Right ventricle myocardium superior (tissue), 1 donor: ENCODE measurements around the gene TBC1D1. TPM values are rescaled to one million over a fixed set of nuclear protein-coding genes. Genes with fewer than 3 reads are reported as not detected.
"Not testable (repeated sequence)": the region's sequence is repeated elsewhere in the genome, so short reads cannot be mapped to it uniquely, and the experiment has no call there.

Experiments used
- ATAC-seq: fragments of 200-7000 bp; cut with Tn5 transposase; one replicate; pipeline ENCODE4 v1.9.1; 2020; ENCODE audit warnings: mild to moderate bottlenecking; ENCODE audit not compliant: poor library complexity
- DNase-seq: peaks from one replicate; pipeline ENCODE4 v3.0.0-alpha.2; 2020
- intact Hi-C: fragments of 100-400 bp; cut with DNase I; formaldehyde crosslinking; loops from one replicate; pipeline ENCODE4 v1.11.2; 2022
- total RNA-seq: library from RNA; stranded (reverse); fragmentation: NEBNext Ultra II Directional; extraction: Animal tissue kit (Norgen Biotek cat#: 25700); gene quantifications from one replicate; pipeline ENCODE4 v1.2.1, GENCODE V29; 2021
- donor health status: DM: no; HTN: yes; CAD: no; lungs with severe emphysema.

The TBC1D1 gene
- total RNA-seq, 1 donor from 2014 or later = 125 TPM

DNA sequence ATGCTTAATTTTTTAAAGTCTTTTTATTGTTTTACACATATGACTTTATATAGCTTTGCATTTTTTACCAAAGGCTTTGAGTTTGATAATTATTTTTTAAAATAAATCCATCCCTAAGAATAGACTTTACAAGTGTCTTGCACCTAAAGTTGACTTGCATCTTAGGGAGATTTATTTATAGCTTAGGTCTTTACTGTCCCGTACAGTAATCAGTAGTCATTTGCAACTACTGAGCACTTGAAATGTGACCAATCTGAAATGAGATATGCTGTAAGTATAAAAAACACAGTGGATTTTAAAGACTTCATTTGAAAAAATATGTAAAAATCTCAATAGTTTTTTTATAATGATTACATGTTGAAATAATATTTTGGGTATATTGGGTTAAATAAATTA lies 19.2 kb downstream of the TBC1D1 start:
- ATAC-seq (peak; percentile 59), DNase-seq (no peak)
- intact Hi-C loops = no loop called here

DNA sequence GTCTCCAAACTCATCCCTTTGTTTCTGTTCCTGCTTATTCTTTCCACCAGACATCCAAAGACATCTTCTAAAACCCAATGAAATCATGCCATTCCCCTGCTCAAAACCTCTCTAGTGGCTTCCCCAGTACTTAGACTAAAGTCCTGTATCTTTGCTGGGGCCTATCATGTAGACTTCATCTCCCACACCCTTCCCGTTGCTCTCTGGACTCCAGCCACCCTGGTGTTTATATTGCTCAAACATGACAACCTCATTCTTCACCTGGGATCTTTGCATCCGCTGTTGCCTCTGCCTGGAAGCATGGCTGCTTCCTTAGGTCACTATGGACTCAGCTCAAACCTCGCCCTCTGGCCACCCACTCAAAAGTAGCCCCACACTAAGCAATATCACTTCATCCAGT lies 23.7 kb downstream of the TBC1D1 start:
- intact Hi-C loops = no loop called here
- DNase-seq = no peak
- no peak for ATAC-seq

DNA sequence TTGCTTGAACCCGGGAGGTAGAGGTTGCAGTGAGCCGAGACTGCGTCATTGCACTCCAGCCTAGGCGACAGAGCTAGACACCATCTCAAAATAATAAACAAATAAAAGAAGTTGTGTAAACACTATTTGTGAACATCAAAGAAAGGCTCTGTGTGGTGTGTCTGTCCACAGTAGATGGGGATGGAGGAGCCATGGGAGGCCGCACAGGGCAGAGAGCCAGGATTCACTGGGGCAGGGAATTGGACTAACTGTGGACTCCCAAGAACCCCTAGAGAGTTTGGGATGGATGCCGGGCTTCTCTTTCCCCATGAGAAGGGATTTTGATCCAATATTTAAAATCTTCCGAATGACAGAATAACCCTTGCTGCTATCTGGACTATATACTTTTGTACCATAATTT lies 26.5 kb downstream of the TBC1D1 start:
- DNase-seq (no peak), ATAC-seq (no peak)
- intact Hi-C loops = no loop called here

DNA sequence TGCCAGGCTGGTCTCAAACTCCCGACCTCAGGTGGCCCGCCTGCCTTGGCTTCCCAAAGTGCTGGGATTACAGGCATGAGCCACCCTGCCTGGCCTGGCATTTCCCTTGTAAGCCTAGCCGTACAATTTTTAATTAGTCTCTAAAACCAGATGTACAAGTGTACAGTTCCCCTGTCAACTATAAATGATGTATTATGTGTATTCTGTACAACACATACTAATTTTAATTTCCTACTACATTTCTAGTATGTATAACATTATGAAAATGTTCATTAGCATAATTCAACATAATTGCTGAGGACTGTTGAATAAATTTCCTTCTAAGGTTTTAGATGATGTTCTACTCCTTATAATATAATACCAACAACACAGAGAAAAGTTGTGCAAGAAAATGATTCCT lies 27.8 kb downstream of the TBC1D1 start:
- ATAC-seq = no peak
- DNase-seq = no peak
- intact Hi-C loops = no loop called here

DNA sequence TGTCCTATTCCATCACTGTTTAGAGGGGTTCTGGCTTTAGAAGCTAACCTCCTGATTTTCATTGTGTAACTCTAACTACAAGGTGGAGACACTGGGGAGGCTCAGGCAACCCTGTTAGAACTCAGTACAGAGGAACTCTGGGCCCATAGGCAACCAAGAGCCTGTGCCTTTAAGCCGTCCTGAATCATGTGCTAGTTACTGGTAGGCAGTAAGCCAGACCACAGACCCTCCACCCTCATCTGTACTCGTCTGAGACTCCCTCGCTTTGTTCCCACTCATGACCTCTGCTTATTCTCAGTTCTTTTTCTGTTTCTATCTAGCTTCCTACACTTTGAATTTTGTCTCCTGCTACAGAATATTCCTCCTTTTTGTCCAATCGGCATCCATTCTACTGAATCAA lies 31.4 kb downstream of the TBC1D1 start:
- no peak for DNase-seq
- intact Hi-C loops = no loop called here
- ATAC-seq = peak; percentile 30

DNA sequence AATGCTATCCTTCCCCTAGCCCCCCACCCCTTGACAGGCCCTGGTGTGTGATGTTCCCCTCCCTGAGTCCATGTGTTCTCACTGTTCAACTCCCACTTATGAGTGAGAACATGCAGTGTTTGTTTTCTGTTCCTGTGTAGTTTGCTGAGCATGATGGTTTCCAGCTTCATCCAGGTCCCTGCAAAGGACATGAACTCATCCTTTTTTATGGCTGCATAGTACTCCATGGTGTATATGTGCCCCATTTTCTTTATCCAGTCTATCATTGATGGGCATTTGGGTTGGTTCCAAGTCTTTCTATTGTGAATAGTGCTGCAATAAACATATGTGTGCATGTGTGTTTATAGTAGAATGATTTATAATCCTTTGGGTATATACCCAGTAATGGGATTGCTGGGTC lies 32.2 kb downstream of the TBC1D1 start:
- intact Hi-C loops, ATAC-seq, DNase-seq: not testable (repeated sequence)

DNA sequence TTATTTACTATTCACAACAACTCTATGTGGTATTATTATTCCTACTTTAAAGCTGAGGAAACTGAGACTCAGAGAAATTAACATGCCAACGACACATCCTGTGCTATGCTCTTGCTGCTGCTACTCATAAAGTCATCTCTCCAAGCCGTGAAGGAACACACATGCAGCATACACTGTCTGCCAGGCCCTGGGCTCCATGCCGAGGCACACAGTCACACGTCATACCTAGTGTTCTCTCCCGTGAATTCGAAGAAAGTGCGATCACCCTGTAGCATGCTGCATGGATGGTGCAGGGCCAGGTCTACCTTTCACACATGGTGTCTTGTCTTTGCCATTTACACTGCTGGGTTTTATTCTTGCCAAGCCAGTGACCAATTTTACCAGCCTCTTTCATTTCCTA lies 34.1 kb downstream of the TBC1D1 start:
- intact Hi-C loops = no loop called here
- ATAC-seq = peak; percentile 44
- DNase-seq = no peak

DNA sequence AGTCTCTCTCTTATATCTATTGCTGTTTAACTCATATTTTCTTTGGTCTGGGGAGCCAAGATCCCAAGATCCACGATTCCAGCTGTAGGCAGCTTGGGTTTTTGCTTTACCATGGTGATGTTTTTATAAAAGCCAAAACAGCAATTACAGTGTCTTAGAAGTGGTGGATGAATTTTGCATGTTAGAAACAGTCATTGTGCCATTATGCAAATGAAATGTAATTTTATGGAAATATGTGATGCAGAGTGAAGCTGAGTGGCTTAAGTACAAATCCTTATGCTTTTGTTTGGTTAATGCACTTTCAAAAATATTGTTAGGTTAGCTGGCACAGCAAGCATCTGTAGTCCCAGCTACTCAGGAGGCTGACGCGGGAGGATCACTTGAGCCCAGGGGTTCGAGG lies 36.5 kb downstream of the TBC1D1 start:
- no peak for ATAC-seq
- intact Hi-C loops = no loop called here
- DNase-seq = no peak

DNA sequence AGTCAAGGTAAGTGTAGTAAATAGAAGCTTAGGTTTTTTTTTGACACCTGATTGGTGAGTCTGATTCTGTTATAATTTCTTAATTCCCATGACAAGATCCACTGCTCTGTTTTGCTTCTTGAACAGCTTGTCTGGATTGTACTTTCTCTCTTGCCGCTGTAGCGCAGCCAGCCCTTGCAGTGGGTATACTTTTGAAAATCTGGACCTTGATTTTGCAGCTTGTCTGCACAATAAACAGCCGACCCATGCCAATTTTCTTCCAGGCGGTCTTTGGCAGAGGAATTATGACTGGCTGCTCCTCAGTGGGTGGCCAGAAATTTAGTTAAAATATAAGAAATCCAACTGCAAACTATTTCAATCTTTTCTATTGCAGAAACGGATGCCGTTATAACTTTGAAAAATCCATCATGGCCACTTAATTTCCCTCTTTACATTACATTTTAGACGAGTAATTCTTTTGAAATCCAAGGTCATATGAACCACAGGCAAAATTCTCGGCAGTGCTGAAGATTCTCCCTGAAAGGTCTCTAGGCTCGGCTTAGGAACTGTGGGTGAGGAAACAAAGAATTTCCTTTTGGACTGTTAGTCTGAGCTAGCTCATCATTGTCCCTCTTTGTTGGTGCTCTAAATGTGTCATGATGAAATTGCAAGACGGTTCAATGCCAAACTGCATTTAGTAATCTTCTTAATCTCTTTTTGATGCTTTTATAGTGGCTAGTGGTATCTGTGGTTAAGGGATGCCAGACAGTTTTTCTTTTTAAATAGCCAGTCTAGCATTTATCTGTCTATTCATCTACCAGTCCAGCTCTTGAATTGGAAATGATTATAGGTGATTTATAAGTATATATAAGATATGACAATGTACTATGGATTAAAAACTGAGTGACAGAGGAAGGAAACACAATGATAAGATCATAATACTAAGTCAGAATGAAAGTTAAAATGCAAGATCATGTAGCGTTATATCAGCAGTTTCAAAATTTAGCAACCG lies 37.8 kb downstream of the TBC1D1 start:
- intact Hi-C loops = no loop called here
- ATAC-seq (no peak), DNase-seq (no peak)

DNA sequence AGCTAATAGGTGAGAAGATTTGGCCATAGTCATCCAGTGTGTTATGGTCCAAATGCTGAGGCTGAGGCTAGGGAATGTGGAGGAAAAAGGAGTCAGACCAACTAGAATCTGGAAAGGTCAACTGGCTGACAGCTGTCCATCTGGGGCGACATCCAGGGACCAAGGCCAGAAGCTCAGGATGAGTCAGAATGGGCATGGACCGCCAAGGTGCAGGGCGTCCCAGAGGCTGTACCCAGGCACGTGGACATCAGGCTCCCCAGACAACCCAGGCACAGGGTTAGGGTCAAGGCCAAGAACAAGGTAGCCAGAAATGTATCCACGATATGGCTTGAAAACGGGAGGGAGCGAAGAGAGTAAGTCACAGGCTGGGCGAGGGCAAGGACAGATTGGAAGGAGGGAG lies 43.2 kb downstream of the TBC1D1 start:
- no peak for ATAC-seq
- no peak for DNase-seq
- intact Hi-C loops = no loop called here

DNA sequence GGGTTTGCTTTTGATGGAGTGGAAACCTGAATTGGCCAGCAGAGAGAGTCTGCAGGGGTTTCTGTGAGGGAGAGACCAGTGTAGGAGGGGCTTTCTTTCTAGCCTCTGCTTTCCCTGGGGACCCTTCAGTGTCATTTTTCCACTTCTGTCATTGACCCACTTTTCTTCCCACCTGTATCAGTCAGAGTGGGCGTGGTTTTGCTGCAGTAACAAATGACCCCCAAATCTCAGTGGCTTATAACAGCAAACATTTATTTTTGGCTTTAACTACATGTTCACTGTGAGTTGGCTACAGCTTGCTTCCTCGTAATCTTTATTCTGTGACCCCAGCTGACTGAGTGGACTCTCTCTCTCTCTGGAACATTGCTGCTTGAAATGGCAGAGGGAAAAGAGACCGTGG lies 43.7 kb downstream of the TBC1D1 start:
- DNase-seq (no peak), ATAC-seq (no peak)
- intact Hi-C loops = no loop called here

DNA sequence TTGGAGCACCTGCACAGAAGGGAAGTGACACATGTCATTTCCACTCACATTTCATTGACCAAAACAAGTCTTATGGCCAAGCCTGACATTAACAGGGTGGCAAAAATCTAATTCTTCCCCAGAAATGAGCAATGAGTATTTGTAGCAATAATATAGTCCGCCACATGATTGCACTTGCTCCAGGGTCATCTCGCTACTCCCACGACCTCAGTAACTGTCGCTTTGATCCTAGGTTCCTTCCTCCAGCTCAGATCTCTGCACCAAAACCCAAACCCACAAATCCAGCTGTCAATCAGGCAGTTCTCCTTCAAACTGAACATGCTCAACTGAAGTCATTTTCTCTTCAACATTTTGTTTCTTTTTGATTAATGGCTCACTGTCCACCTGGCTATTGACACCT lies 44.1 kb downstream of the TBC1D1 start:
- ATAC-seq = no peak
- intact Hi-C loops = no loop called here

DNA sequence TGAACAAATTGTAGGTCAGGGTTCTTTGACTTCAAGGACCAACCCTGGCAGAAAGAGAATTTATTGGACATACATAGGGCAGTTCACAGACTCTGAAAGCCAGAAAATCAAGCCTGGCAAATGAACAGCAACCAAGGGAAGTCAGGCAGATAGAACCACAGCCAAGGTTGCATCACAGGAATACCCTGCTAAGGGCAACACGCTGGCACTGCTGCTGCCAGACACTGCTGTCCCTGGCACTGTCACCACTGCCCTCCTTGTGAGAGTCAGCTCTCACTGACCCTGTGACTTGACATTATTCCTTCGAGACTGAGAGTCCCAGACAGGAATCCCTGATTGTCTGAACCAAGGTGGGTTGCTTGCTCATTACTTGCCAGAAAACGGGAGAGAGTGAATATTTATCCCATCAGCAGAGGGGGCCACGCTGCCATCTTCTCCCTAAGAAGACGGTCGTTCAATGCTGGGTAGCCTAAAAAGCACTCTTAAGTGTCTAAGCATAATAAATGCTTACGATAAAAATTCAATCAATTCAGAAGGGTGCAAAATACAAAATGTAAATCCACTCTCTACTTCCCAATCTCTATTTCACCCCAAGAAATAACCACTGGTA lies 46.1 kb downstream of the TBC1D1 start:
- peak; percentile 74 for DNase-seq
- intact Hi-C loops = no loop called here

More for the DNA sequence above, 44.1 kb downstream of the TBC1D1 start:
- DNase-seq = no peak

DNA sequence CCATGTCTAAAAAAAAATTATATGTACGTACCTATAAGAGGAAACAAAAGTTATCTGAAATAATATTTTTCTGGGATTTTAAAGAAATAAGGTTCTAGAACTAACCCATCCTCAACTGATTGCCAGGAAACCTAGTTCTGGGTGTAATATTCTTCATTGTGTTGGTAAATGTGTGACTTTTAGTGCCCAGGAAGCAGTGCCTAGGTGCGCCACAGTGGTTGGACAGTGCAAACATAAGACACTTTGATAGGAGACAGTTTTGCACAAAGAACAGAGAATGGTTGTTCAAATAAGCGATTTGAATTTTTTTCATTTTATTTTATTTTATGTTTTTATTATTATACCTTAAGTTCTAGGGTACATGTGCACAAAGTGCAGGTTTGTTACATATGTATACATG lies 47.3 kb downstream of the TBC1D1 start:
- DNase-seq = no peak
- intact Hi-C loops = no loop called here
- ATAC-seq = no peak

More for the DNA sequence above, 46.1 kb downstream of the TBC1D1 start:
- ATAC-seq = peak; percentile 97

DNA sequence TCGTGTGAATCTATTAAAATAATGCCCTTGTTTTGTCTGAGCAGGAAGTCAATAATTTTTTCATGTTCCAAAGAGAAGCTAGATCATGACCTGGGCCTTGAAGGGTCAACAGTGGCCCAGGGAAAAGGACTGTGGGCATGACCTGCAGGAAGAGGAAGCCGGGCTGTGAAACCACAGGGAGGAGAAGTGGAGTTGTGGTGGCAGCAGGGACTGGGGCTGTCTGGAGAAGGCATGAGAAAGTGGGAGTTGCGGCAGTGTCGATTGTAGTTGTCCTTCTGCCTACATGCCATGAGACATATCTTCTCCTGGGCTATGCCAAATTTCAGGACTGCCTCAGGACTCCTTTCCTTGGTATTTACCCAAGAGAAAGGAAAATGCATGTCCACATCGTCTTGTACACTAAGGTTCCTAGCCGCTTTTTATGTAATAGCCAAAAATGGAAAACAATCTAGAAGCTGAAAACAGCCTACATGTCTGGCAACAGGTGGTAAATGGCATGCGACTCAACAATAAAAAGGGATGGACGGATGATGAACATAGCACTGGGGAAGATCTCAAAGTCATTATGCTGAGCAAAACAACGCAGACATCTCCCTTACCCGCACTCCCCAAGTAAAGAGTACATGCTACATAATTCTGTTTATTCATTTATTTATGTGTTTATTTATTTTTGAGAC lies 55.8 kb downstream of the TBC1D1 start:
- ATAC-seq = peak; percentile 65
- peak; percentile 44 for DNase-seq
- intact Hi-C loops = no loop called here

DNA sequence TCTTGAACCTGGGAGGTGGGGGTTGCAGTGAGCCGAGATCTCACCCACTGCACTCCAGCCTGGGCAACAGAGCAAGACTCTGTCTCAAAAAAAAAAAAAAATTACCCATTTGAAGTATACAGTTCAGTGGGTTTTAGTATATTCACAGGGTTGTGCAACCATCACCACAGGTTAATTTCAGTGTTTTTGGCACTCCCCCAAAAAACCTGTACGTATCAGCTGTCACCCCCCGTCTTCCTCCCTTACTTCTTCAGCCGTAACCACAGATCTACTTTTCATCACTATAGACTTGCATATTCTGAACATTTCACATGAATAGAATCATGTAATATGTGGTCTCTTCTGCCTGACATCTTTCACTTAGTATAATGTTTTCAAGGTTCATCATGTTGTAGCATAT lies 57.7 kb downstream of the TBC1D1 start:
- ATAC-seq (no peak), DNase-seq (no peak)
- intact Hi-C loops = no loop called here

DNA sequence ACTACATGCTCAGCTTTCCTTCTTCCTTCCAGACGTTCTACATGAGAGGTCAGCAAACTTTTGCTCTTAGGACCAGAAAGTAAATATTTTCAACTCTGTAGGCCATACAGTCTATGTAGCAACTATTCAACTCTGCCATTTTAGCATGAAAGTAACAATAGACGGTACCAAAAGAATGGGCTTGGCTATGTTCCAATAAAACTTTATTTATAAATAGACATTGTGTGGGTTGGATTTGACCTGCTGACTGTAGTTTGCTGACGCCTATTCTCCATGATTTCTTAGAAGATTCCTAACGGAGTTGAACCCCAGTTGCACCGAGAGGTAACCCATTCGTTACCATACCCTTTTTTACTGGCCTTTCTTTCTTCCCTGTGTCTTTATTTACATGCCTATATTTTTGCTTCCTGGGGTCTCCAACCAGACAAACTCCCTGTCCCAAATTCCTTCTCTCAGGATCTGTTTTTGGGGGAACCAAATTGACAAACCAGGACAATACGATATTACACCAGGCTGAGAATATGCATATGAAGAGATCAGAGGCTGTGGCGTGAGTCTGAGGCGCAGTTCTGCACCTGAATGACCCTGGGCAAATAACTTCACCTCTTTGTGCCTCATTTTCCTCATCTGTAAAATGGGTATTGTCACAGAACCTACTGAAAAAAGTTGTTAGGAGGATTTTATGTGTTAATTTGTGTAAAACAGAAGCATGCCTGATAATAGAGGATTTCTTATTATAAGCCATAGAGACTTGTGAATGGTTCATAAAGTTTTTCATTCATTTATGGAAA lies 58.9 kb downstream of the TBC1D1 start:
- intact Hi-C loops = no loop called here
- ATAC-seq (no peak), DNase-seq (no peak)

DNA sequence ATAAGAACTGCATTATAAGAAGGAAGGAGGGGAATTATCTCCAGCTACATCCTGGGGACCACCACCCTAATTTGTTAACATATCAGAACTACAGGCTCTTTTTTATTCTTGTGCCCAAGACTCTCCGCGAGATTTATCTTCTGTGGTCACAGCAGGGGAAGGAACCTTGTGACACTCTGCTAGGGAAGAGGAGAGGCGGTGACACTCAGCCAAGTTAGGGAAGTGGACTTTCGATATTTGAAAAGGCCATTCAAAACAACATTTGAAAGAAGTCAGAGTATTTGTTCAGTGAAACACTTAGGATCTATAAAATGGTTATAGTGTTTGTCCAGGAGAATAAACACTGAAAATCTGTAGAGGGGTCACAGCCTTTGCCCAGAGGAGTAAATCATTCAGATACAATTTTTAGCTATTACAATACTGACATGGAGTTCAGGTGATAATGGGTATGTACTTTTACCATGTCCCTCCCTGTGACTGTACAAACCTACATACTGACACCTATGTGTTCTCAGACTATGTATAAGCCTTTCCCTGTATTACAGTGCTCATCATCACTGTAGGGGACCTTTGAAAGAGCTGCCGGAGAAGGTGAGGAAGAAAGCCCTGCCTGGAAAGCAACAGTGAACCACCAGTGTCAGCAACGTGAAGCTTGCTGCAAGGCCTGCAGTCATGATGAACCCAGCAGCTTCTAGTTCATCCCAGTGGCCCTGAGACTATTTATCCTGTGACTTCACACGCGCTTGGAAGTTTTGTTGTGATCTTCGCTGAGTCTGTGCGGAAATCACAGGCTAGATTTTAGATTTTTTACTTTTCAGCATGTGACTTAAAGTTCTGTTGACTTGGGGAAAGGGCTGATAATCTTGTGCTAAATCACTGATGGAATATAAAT lies 60.8 kb downstream of the TBC1D1 start:
- intact Hi-C loops = no loop called here
- ATAC-seq = no peak
- no peak for DNase-seq
